ENCODE measurements around the gene CLCF1. TPM values are rescaled to one million over a fixed set of nuclear protein-coding genes. Genes with fewer than 3 reads are reported as not detected.
A peak's percentile ranks its signal among the peaks of the same experiment; 100 is the strongest.

Gene CLCF1
- total RNA-seq, 1 donor, result 9.4 TPM

- H3K4me3 ChIP-seq (ENCODE audit: low read depth, low read length), result no peak overlapping the region
- TF ChIP-seq CTCF (IDR thresholded peaks at IDR 0.05; ENCODE audit: insufficient read depth, low read length), result no peak
- DNase-seq (ENCODE audit: low read depth), result no peak
These were observed 23.4 kb downstream of the CLCF1 start for GRCh38 chr11:67349928-67350465.

- no peak overlapping the region for H3K4me3 ChIP-seq (ENCODE audit: low read depth, low read length)
- no peak for DNase-seq (ENCODE audit: low read depth)
- TF ChIP-seq CTCF (IDR thresholded peaks at IDR 0.05; ENCODE audit: insufficient read depth, low read length), result no peak
These were observed 23.9 kb downstream of the CLCF1 start for GRCh38 chr11:67349457-67349856.

- no peak for DNase-seq (ENCODE audit: low read depth)
- TF ChIP-seq CTCF (IDR thresholded peaks at IDR 0.05; ENCODE audit: insufficient read depth, low read length), result no peak
- H3K4me3 ChIP-seq (ENCODE audit: low read depth, low read length), result no peak overlapping the region
These were observed 24.4 kb downstream of the CLCF1 start for GRCh38 chr11:67349036-67349435.

GRCh38 chr11:67347964-67348749, 25.2 kb downstream of the CLCF1 start:
- peak; percentile 64 for DNase-seq (ENCODE audit: low read depth)
- TF ChIP-seq CTCF (IDR thresholded peaks at IDR 0.05; ENCODE audit: insufficient read depth, low read length), result no peak
- H3K4me3 ChIP-seq (ENCODE audit: low read depth, low read length), result no peak overlapping the region

- peak; percentile 84 for DNase-seq (ENCODE audit: low read depth)
- peak; percentile 90 for TF ChIP-seq CTCF (IDR thresholded peaks at IDR 0.05; ENCODE audit: insufficient read depth, low read length)
These were observed 27.2 kb downstream of the CLCF1 start for GRCh38 chr11:67345920-67346819.

GRCh38 chr11:67345247-67345919, 28.0 kb downstream of the CLCF1 start:
- H3K4me3 ChIP-seq (ENCODE audit: low read depth, low read length), result no peak overlapping the region
- DNase-seq (ENCODE audit: low read depth), result no peak
- no peak for TF ChIP-seq CTCF (IDR thresholded peaks at IDR 0.05; ENCODE audit: insufficient read depth, low read length)

More at GRCh38 chr11:67345920-67346819, 27.2 kb downstream of the CLCF1 start:
- H3K4me3 ChIP-seq (ENCODE audit: low read depth, low read length), result no peak overlapping the region

Data from fibroblast of the aortic adventitia (primary cell).